WTC11 (cell line): Measurements from ENCODE around the gene SH2D4B. TPM values are rescaled to one million over a fixed set of nuclear protein-coding genes. Genes with fewer than 3 reads are reported as not detected.

Source experiments
- ATAC-seq: fragments of 200-7000 bp; cut with Tn5 transposase; 2 replicates; pipeline ENCODE4 v1.10.0; 2021; ENCODE audit warnings: mild to moderate bottlenecking, moderate library complexity
- CTCF ChIA-PET: fragments of 300-600 bp; sonication (Branson Sonifier 250); formaldehyde crosslinking; loops from one replicate; lab custom pipeline; 2021; ENCODE audit warnings: antibody characterized with exemption; lab: Charles Lee
- POLR2A ChIA-PET: fragments of 350-600 bp; sonication (Branson Sonifier 250); formaldehyde crosslinking; loops from one replicate; lab custom pipeline; 2021; ENCODE audit warnings: antibody characterized with exemption; lab: Charles Lee
- DNase-seq: peaks from one replicate; pipeline ENCODE4 v3.0.0; 2021; ENCODE audit warnings: low spot score
- H3K27ac Mint-ChIP-seq: 2 replicates; pipeline ENCODE4 v1.8.0; 2021; ENCODE audit warnings: mixed read lengths
- H3K27me3 Mint-ChIP-seq: 2 replicates; pipeline ENCODE4 v1.8.0; 2021; ENCODE audit warnings: low read depth, mild to moderate bottlenecking, moderate library complexity, mixed read lengths
- H3K36me3 Mint-ChIP-seq: 2 replicates; pipeline ENCODE4 v1.8.0; 2021; ENCODE audit warnings: mixed read lengths
- H3K4me1 Mint-ChIP-seq: 2 replicates; pipeline ENCODE4 v1.8.0; 2022; ENCODE audit warnings: mixed read lengths
- H3K4me3 Mint-ChIP-seq: 2 replicates; pipeline ENCODE4 v1.8.0; 2021; ENCODE audit warnings: mild to moderate bottlenecking, moderate library complexity, mixed read lengths
- H3K9me3 Mint-ChIP-seq: 2 replicates; pipeline ENCODE4 v1.8.0; 2021; ENCODE audit warnings: mixed read lengths
- AR ChIP-seq: fragments of 250-450 bp; sonication (Bioruptor Pico); IDR thresholded peaks from 2 replicates; pipeline ENCODE4 v1.9.0; 2021; ENCODE audit warnings: mild to moderate bottlenecking
- ARID4B ChIP-seq: sonication (generic); formaldehyde crosslinking; IDR thresholded peaks from 2 replicates; pipeline ENCODE4 v1.8.0; 2023; ENCODE audit warnings: missing genetic modification reagents, mild to moderate bottlenecking, borderline replicate concordance
- CREB1 ChIP-seq: sonication (generic); formaldehyde crosslinking; IDR thresholded peaks from 2 replicates; pipeline ENCODE4 v1.8.0; 2023; ENCODE audit warnings: mild to moderate bottlenecking, missing genetic modification reagents
- FOXP1 ChIP-seq: sonication (generic); formaldehyde crosslinking; IDR thresholded peaks from 2 replicates; pipeline ENCODE4 v1.8.0; 2022; ENCODE audit warnings: missing genetic modification reagents, mild to moderate bottlenecking, moderate library complexity, borderline replicate concordance
- FOXP4 ChIP-seq: sonication (generic); formaldehyde crosslinking; IDR thresholded peaks from 2 replicates; pipeline ENCODE4 v1.8.0; 2022; ENCODE audit warnings: mild to moderate bottlenecking, missing genetic modification reagents
- JUN ChIP-seq: sonication (generic); formaldehyde crosslinking; IDR thresholded peaks from 2 replicates; pipeline ENCODE4 v1.8.0; 2023; ENCODE audit warnings: mild to moderate bottlenecking, missing genetic modification reagents
- MAX ChIP-seq: sonication (generic); formaldehyde crosslinking; IDR thresholded peaks from 2 replicates; pipeline ENCODE4 v1.8.0; 2022; ENCODE audit warnings: mild to moderate bottlenecking, missing genetic modification reagents
- MYBL2 ChIP-seq: sonication (generic); formaldehyde crosslinking; IDR thresholded peaks from 2 replicates; pipeline ENCODE4 v1.8.1; 2023; ENCODE audit warnings: mild to moderate bottlenecking, moderate library complexity, missing genetic modification reagents
- NR2C2 ChIP-seq: sonication (generic); formaldehyde crosslinking; IDR thresholded peaks from 2 replicates; pipeline ENCODE4 v1.8.0; 2022; ENCODE audit warnings: mild to moderate bottlenecking, missing genetic modification reagents
- PRRX2 ChIP-seq: fragments of 250-450 bp; sonication (Bioruptor Pico); IDR thresholded peaks from 2 replicates; pipeline ENCODE4 v1.8.0; 2021; ENCODE audit warnings: mild to moderate bottlenecking
- SOX15 ChIP-seq: fragments of 250-450 bp; sonication (Bioruptor Pico); IDR thresholded peaks from 2 replicates; pipeline ENCODE4 v1.9.0; 2021; ENCODE audit warnings: mild to moderate bottlenecking
- TEAD4 ChIP-seq: sonication (generic); formaldehyde crosslinking; IDR thresholded peaks from 2 replicates; pipeline ENCODE4 v1.8.0; 2022; ENCODE audit warnings: mild to moderate bottlenecking, missing genetic modification reagents
- USF1 ChIP-seq: sonication (generic); formaldehyde crosslinking; IDR thresholded peaks from 2 replicates; pipeline ENCODE4 v1.8.0; 2022; ENCODE audit warnings: mild to moderate bottlenecking, missing genetic modification reagents
- ZNF317 ChIP-seq: sonication (generic); formaldehyde crosslinking; IDR thresholded peaks from 2 replicates; pipeline ENCODE4 v1.8.1; 2023; ENCODE audit warnings: low read depth, mild to moderate bottlenecking, moderate library complexity, missing genetic modification reagents, borderline replicate concordance
- ZNF416 ChIP-seq: fragments of 250-450 bp; sonication (Bioruptor Pico); IDR thresholded peaks from 2 replicates; pipeline ENCODE4 v1.9.0; 2021; ENCODE audit warnings: mild to moderate bottlenecking, inconsistent platforms
- total RNA-seq: library from RNA; stranded (reverse); gene quantifications from 3 replicates; pipeline ENCODE4 v1.2.3, GENCODE V29; 2021

The SH2D4B gene
- total RNA-seq, 1 experiment from 2014 or later = 0.04 TPM

GRCh38 chr10:80503584-80504157 is 34.0 kb upstream of the SH2D4B start:
- CTCF ChIA-PET = interaction anchor here (1.1 to 20.7 kb wide), 13 partner anchors 12 to 247 kb away, joined by 3 to 802 read pairs (median 23); partner anchors contain the start of genes PRXL2A and TSPAN14
- H3K36me3 Mint-ChIP-seq = peaks cover 7% of the 10 kb centered on the region; the same call in 1 of the 2 replicates
- H3K27me3 Mint-ChIP-seq = no peaks in the 10 kb centered on the region
- no peak for DNase-seq
- H3K27ac Mint-ChIP-seq = no peak overlapping the region
- H3K4me1 Mint-ChIP-seq = peaks cover 54% of the 10 kb centered on the region
- H3K4me3 Mint-ChIP-seq = no peak overlapping the region
- no peak for TF ChIP-seq JUN (CRISPR knock-in tag)
- no peak for TF ChIP-seq USF1
- TF ChIP-seq NR2C2 (CRISPR knock-in tag) = no peak
- no peak for TF ChIP-seq MYBL2 (CRISPR knock-in tag)
- no peak for TF ChIP-seq TEAD4
- TF ChIP-seq FOXP4 (CRISPR knock-in tag) = no peak
- TF ChIP-seq SOX15 (CRISPR knock-in tag) = no peak
- TF ChIP-seq ARID4B = no peak
- no peak for TF ChIP-seq PRRX2 (CRISPR knock-in tag)
- TF ChIP-seq CREB1 (CRISPR knock-in tag) = no peak
- TF ChIP-seq ZNF317 = no peak
- TF ChIP-seq AR (CRISPR knock-in tag) = no peak
- no peak for TF ChIP-seq FOXP1 (CRISPR knock-in tag)
- TF ChIP-seq MAX (CRISPR knock-in tag) = no peak
- TF ChIP-seq ZNF416 (CRISPR knock-in tag) = no peak
- TF ChIP-seq, all 79 proteins: peak for 0
- POLR2A ChIA-PET = interaction anchor here (1.3 to 1.4 kb wide), 2 partner anchors 43 to 59 kb away, joined by 3 to 4 read pairs; no protein-coding TSS in a partner anchor
- ATAC-seq = no peak
- H3K9me3 Mint-ChIP-seq = no peaks in the 10 kb centered on the region
